Measurements from ENCODE around the gene PREX1. TPM values are rescaled to one million over a fixed set of nuclear protein-coding genes. Genes with fewer than 3 reads are reported as not detected.

PREX1 gene
- total RNA-seq, 3 donors from 2014 or later = 9.9 to 14.1 (median 13.5) TPM

GRCh38 chr20:48695738-48696137 is 132.1 kb downstream of the PREX1 start:
- Histone ChIP-seq H3K4me1 (ENCODE audit: low read depth) (peaks cover 8% of the 10 kb centered on the region), H3K36me3 (ENCODE audit: low read depth) (no peaks in the 10 kb centered on the region), H3K4me3 (no peak overlapping the region), H3K9me3 (no peaks in the 10 kb centered on the region)
- DNase-seq (no peak), ATAC-seq (no peak)
- intact Hi-C loops (cut with DNase I, micrococcal nuclease) = no loop called here
- no peak for TF ChIP-seq CTCF (IDR thresholded peaks at IDR 0.05)

DNA sequence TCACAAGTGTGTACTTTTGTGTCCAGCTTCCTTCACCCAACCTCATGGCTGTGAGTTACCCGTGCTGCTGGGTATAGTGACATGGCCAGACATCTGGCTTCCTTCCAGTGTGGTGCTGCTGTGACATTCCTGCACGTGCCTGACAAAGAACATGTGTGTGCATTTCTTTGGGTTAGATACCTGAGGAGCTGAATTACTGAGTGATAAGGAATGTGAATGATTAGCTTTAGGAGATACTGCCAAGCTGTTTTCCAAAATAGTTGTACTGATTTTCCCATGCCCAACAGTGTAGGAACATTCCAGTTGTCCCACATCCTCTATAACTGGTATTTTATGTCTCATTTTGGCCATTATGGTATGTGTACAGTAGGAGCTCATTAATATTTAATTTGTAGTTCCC is 132.5 kb downstream of the PREX1 start:
- H3K4me1 ChIP-seq (ENCODE audit: low read depth) = peaks cover 10% of the 10 kb centered on the region
- no peaks in the 10 kb centered on the region for H3K36me3 ChIP-seq (ENCODE audit: low read depth)
- no peak for TF ChIP-seq CTCF (IDR thresholded peaks at IDR 0.05)
- no peak overlapping the region for H3K4me3 ChIP-seq
- DNase-seq = no peak
- no peaks in the 10 kb centered on the region for H3K9me3 ChIP-seq
- ATAC-seq = no peak
- intact Hi-C loops (cut with DNase I, micrococcal nuclease) = no loop called here

- ATAC-seq = no peak
- Histone ChIP-seq H3K36me3 (ENCODE audit: low read depth) (no peaks in the 10 kb centered on the region), H3K9me3 (no peaks in the 10 kb centered on the region), H3K4me1 (ENCODE audit: low read depth) (peaks cover 12% of the 10 kb centered on the region), H3K4me3 (no peak overlapping the region)
- DNase-seq = no peak
- intact Hi-C loops (cut with DNase I, micrococcal nuclease) = no loop called here
- TF ChIP-seq CTCF (IDR thresholded peaks at IDR 0.05) = no peak
Measured at GRCh38 chr20:48694381-48694865, 133.4 kb downstream of the PREX1 start.

DNA sequence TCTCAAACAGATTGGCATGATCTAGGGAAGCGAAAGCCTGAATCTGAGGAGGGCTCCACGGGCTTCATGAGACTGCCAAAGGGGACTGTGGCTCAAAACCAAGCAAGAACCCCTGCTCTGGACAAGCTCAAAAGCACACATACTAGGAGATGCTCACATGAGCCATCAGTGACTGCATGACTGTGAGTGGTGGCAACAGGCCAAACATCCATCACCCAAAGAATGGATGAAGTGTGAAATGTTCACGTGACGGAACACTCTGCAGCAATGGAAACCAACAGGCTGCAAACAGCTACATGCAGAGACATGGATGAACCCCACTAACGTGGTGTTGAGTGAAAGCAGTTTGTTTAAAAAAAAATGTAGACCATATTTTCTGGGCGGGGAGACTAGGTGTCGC is 136.3 kb downstream of the PREX1 start:
- DNase-seq (no peak), ATAC-seq (no peak)
- TF ChIP-seq CTCF (IDR thresholded peaks at IDR 0.05) = no peak

DNA sequence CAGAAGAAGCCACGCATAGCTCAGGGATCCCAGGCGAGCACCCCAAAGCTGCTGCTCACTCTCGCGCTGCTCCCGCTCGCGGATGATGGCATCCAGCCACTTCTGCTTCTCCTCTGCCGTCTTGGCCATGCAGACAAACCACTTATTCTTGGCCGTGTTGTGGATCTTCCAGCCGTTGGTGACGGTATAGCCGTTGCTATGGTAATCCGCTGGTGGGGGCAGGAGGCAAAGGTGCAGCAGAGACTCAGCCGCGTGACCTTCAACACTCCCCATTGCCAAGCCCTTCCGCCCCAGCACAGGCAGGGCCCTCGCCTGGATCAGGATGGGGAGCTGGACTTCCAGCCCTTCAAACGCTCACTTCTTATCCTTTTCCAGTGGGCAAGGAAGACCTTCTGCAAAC is 136.9 kb downstream of the PREX1 start:
- TF ChIP-seq CTCF (IDR thresholded peaks at IDR 0.05) = no peak
- ATAC-seq (peak; percentile 86), DNase-seq (peak in 2 of 3 donors; percentile 67 to 78)
- Histone ChIP-seq H3K9me3 (no peaks in the 10 kb centered on the region), H3K4me3 (no peak overlapping the region), H3K36me3 (ENCODE audit: low read depth) (no peaks in the 10 kb centered on the region), H3K4me1 (ENCODE audit: low read depth) (peaks cover 18% of the 10 kb centered on the region)
- intact Hi-C loops (cut with DNase I, micrococcal nuclease) = no loop called here

More for the DNA sequence above, 136.3 kb downstream of the PREX1 start:
- H3K4me1 ChIP-seq (ENCODE audit: low read depth) = peaks cover 11% of the 10 kb centered on the region
- H3K4me3 ChIP-seq = no peak overlapping the region
- intact Hi-C loops (cut with DNase I, micrococcal nuclease) = no loop called here
- no peaks in the 10 kb centered on the region for H3K9me3 ChIP-seq
- H3K36me3 ChIP-seq (ENCODE audit: low read depth) = no peaks in the 10 kb centered on the region

All from mucosa of descending colon (tissue), 3 donors.